ENCODE results near the gene TNFSF12. TPM values are rescaled to one million over a fixed set of nuclear protein-coding genes. Genes with fewer than 3 reads are reported as not detected.
"Not testable (repeated sequence)": the region's sequence is repeated elsewhere in the genome, so short reads cannot be mapped to it uniquely, and the experiment has no call there.

TNFSF12 gene
- total RNA-seq, 2 donors from 2014 or later: 39.6 to 50.2 TPM

DNA sequence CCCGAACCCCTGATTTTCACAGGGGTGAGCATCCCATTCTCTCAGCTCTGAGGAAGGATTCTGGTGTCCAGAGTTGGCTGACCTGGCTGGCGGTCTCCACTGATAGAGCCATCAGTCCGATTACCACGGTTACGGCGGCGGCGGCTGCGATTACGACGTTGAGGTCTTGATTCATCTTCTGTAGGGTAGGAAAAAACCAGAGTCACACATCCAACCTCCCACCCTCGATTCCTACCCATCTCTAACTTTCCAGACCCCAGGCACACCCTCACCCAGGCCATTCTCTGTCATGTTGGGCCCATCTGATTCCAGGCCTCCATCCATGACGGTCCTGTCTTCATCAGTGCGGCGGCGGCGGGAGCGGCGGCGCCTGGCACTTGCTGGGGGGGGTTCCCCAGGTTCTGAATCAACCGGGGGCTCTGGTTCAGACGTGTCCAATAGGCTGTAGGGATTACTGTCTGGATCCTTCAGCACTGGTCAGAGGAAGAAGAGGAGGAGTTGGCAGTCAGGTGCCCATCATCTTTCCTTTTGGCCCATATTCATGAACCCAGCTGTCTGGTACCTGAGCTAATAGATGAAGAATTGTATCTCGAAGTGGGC lies 43.7 kb downstream of the TNFSF12 start:
- Histone ChIP-seq H3K4me1 (peaks cover 0 to 26% of the 10 kb centered on the region in 2 donors), H3K27ac (no peak overlapping the region), H3K4me3 (no peak overlapping the region), H3K36me3 (peaks cover 68% of the 10 kb centered on the region), H3K9me3 (no peaks in the 10 kb centered on the region), H3K27me3 (no peaks in the 10 kb centered on the region)
- no peak for DNase-seq (ENCODE audit: low spot score)
- TF ChIP-seq, protein P1, sequence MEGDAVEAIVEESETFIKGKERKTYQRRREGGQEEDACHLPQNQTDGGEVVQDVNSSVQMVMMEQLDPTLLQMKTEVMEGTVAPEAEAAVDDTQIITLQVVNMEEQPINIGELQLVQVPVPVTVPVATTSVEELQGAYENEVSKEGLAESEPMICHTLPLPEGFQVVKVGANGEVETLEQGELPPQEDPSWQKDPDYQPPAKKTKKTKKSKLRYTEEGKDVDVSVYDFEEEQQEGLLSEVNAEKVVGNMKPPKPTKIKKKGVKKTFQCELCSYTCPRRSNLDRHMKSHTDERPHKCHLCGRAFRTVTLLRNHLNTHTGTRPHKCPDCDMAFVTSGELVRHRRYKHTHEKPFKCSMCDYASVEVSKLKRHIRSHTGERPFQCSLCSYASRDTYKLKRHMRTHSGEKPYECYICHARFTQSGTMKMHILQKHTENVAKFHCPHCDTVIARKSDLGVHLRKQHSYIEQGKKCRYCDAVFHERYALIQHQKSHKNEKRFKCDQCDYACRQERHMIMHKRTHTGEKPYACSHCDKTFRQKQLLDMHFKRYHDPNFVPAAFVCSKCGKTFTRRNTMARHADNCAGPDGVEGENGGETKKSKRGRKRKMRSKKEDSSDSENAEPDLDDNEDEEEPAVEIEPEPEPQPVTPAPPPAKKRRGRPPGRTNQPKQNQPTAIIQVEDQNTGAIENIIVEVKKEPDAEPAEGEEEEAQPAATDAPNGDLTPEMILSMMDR (IDR thresholded peaks at IDR 0.05): no peak

DNA sequence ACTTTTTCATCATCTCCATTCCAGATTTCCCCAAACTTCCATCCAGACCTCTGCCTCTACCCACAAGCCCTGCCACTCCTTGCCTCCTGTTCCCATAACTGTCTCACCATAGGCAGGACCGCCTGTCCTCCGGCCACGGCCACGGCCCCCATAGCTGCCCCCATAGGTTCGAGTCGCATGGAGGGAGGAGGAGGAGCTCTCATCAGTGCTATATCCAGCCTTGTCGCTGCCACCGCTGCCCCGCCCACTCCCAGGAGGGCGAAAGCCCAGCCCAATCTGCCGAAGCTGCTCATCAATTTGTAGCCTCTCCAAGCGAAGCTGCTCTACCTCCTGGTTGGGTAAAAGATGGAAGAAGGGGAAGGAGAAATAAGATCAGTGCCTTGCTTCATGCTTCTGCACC lies 44.4 kb downstream of the TNFSF12 start:
- Histone ChIP-seq H3K4me1 (peaks cover 0 to 18% of the 10 kb centered on the region in 2 donors), H3K27me3 (no peaks in the 10 kb centered on the region), H3K27ac (no peak overlapping the region), H3K4me3 (no peak overlapping the region), H3K36me3 (peaks cover 73% of the 10 kb centered on the region), H3K9me3 (no peaks in the 10 kb centered on the region)
- TF ChIP-seq, protein P1 (IDR thresholded peaks at IDR 0.05): no peak
- no peak for DNase-seq (ENCODE audit: low spot score)

DNA sequence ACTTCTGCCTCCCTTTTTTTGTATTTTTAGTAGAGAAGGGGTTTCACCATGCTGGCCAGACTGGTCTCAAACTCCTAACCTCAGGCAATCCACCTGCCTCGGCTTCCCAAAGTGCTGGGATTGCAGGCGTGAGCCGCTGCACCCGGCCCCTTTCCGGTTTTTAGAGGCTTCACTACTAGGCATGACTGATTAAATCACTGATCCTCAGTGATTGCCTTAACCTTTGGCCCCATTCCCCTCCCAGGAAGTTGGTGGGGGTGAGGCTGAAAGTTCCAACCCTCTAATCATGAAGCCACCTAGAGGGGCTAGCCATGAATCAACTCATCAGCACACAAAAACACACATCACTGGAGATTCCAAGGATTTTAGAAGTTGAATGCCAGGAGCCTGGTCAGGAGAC lies 48.7 kb downstream of the TNFSF12 start:
- H3K27me3 ChIP-seq; H3K4me3 ChIP-seq; H3K27ac ChIP-seq; DNase-seq (ENCODE audit: low spot score); H3K4me1 ChIP-seq; H3K9me3 ChIP-seq: not testable (repeated sequence)
- H3K36me3 ChIP-seq: peaks cover 95% of the 10 kb centered on the region

DNA sequence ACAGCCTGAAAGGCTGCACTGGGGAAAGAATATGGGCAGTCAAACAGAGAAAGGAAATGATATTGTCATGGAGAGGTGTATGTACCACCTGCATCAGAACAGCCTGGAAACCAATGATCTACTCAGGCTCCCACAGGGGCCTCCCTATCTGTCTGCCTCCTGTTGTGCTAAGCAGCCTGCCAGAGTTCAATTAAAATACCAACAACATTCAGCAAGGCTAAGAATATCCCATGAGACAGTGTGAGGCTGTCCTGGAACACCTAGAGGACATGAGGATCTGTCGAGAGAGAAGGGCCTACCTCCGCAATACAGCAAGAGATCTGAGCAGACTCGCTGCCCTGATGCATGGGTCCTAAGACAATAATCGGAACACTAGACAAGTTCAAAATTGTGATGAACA lies 57.4 kb downstream of the TNFSF12 start:
- DNase-seq (ENCODE audit: low spot score): no peak
- H3K36me3 ChIP-seq: peaks cover 50% of the 10 kb centered on the region

More for the DNA sequence above, 57.4 kb downstream of the TNFSF12 start:
- Histone ChIP-seq H3K27ac (peak overlapping the region; percentile 73 to 94), H3K4me3 (no peak overlapping the region), H3K27me3 (no peaks in the 10 kb centered on the region), H3K9me3 (no peaks in the 10 kb centered on the region), H3K4me1 (peaks cover 0 to 28% of the 10 kb centered on the region in 2 donors)
- TF ChIP-seq, protein P1 (IDR thresholded peaks at IDR 0.05): no peak

Other genes starting within 250 kb of the TNFSF12 start
- gene EIF5A, start 241.4 kb upstream of the TNFSF12 start, total RNA-seq: 100 to 1,000 TPM; 131 to 164 TPM
- 10 to 100 TPM; 80.4 to 97.0 TPM for gene GPS2, start 233.7 kb upstream of the TNFSF12 start, total RNA-seq
- gene NEURL4, start 219.7 kb upstream of the TNFSF12 start, total RNA-seq: 10 to 100 TPM in 1 of 2 donors, 1 to 10 TPM in 1; 9.5 to 12.8 TPM
- gene ACAP1, start 212.5 kb upstream of the TNFSF12 start, total RNA-seq: 1 to 10 TPM; 5.1 to 6.7 TPM
- gene KCTD11, start 196.9 kb upstream of the TNFSF12 start, total RNA-seq: 1 to 10 TPM; 4.2 to 6.9 TPM
- not detected for gene TMEM95, start 193.9 kb upstream of the TNFSF12 start, total RNA-seq
- gene TNK1, start 168.0 kb upstream of the TNFSF12 start, total RNA-seq: 1 to 10 TPM; 4.1 to 4.8 TPM
- gene PLSCR3, start 154.5 kb upstream of the TNFSF12 start, total RNA-seq: 10 to 100 TPM; 17.2 to 21.6 TPM
- gene TMEM256, start 145.0 kb upstream of the TNFSF12 start, total RNA-seq: 10 to 100 TPM; 43.4 to 64.8 TPM
- gene NLGN2, start 141.2 kb upstream of the TNFSF12 start, total RNA-seq: 10 to 100 TPM in 1 of 2 donors, 1 to 10 TPM in 1; 6.3 to 12.2 TPM
- gene SPEM1, start 128.7 kb upstream of the TNFSF12 start, total RNA-seq: not detected
- not detected for gene SPEM2, start 123.4 kb upstream of the TNFSF12 start, total RNA-seq
- not detected for gene SPEM3, start 120.2 kb upstream of the TNFSF12 start, total RNA-seq
- gene TMEM102, start 113.6 kb upstream of the TNFSF12 start, total RNA-seq: 1 to 10 TPM; 3.7 to 5.6 TPM
- gene FGF11, start 109.5 kb upstream of the TNFSF12 start, total RNA-seq: 10 to 100 TPM; 18.6 to 20.9 TPM
- 10 to 100 TPM; 15.8 to 19.0 TPM for gene CHRNB1, start 104.0 kb upstream of the TNFSF12 start, total RNA-seq
- gene ZBTB4, start 69.4 kb upstream of the TNFSF12 start, total RNA-seq: 10 to 100 TPM; 50.5 to 67.3 TPM
- not detected for gene SLC35G6, start 67.6 kb upstream of the TNFSF12 start, total RNA-seq
- gene POLR2A, start 64.7 kb upstream of the TNFSF12 start, total RNA-seq: 10 to 100 TPM; 28.4 to 41.2 TPM
- gene TNFSF13, start 9.7 kb downstream of the TNFSF12 start, total RNA-seq: 10 to 100 TPM; 11.0 to 16.9 TPM
- gene SENP3, start 12.9 kb downstream of the TNFSF12 start, total RNA-seq: 10 to 100 TPM; 45.9 to 56.1 TPM
- 10 to 100 TPM; 16.2 to 54.2 TPM for gene CD68, start 30.6 kb downstream of the TNFSF12 start, total RNA-seq
- gene MPDU1, start 34.8 kb downstream of the TNFSF12 start, total RNA-seq: 10 to 100 TPM; 55.4 to 81.1 TPM
- 10 to 100 TPM in 1 of 2 donors, 1 to 10 TPM in 1; 5.6 to 11.5 TPM for gene SOX15, start 41.0 kb downstream of the TNFSF12 start, total RNA-seq
- 10 to 100 TPM; 70.3 to 83.6 TPM for gene FXR2, start 65.8 kb downstream of the TNFSF12 start, total RNA-seq
- 10 to 100 TPM; 56.0 to 78.5 TPM for gene SAT2, start 78.8 kb downstream of the TNFSF12 start, total RNA-seq
- under 1 TPM in 1 of 2 donors, not detected in 1; 0.39 TPM for gene SHBG, start 81.1 kb downstream of the TNFSF12 start, total RNA-seq
- gene ATP1B2, start 101.9 kb downstream of the TNFSF12 start, total RNA-seq: 1 to 10 TPM; 1.2 to 2.2 TPM
- gene TP53, start 138.4 kb downstream of the TNFSF12 start, total RNA-seq: 10 to 100 TPM; 12.9 to 20.1 TPM
- 1 to 10 TPM; 3.7 to 6.1 TPM for gene WRAP53, start 139.4 kb downstream of the TNFSF12 start, total RNA-seq
- gene EFNB3, start 156.1 kb downstream of the TNFSF12 start, total RNA-seq: 1 to 10 TPM; 2.1 to 5.9 TPM
- under 1 TPM in 1 of 2 donors, not detected in 1; 0.08 TPM for gene DNAH2, start 168.7 kb downstream of the TNFSF12 start, total RNA-seq